Non-pigmented ciliary epithelial cell (primary cell): Measurements from ENCODE around the gene OR5P2.
"Not testable (repeated sequence)": the region's sequence is repeated elsewhere in the genome, so short reads cannot be mapped to it uniquely, and the experiment has no call there.

ENCODE experiments used
- DNase-seq: peaks from one replicate; pipeline ENCODE4 v3.0.0-alpha.2; 2010; ENCODE audit warnings: low read depth

Gene OR5P2

GRCh38 chr11:7796842-7797241, at the start of gene OR5P2:
OR5P2 (minus strand) TSS chr11:7796942; CDS start chr11:7796942, 0 bp downstream.
- DNase-seq, result no peak

GRCh38 chr11:7846003-7846402, 49.3 kb upstream of the OR5P2 start:
- no peak for DNase-seq

GRCh38 chr11:7844986-7845385, 48.2 kb upstream of the OR5P2 start:
- no peak for DNase-seq

GRCh38 chr11:7844521-7844920, 47.8 kb upstream of the OR5P2 start:
- no peak for DNase-seq

GRCh38 chr11:7840578-7840977, 43.8 kb upstream of the OR5P2 start:
- DNase-seq, result no peak

GRCh38 chr11:7833527-7833926, 36.8 kb upstream of the OR5P2 start:
- DNase-seq, result no peak

- no peak for DNase-seq
Measured at GRCh38 chr11:7830740-7831139, 34.0 kb upstream of the OR5P2 start, which contains the start of gene OR5P3. OR5P3 (minus strand) TSS chr11:7830840.

GRCh38 chr11:7826324-7826723, 29.6 kb upstream of the OR5P2 start:
- no peak for DNase-seq

GRCh38 chr11:7820417-7820816, 23.7 kb upstream of the OR5P2 start:
- not testable (repeated sequence) for DNase-seq

GRCh38 chr11:7814897-7815296, 18.2 kb upstream of the OR5P2 start:
- not testable (repeated sequence) for DNase-seq

- not testable (repeated sequence) for DNase-seq
Measured at GRCh38 chr11:7810301-7810700, 13.6 kb upstream of the OR5P2 start.

- DNase-seq, result no peak
Measured at GRCh38 chr11:7793233-7793632, 3.5 kb downstream of the OR5P2 start.

GRCh38 chr11:7787239-7787638, 9.5 kb downstream of the OR5P2 start:
- no peak for DNase-seq

GRCh38 chr11:7775689-7776088, 21.1 kb downstream of the OR5P2 start:
- DNase-seq, result no peak

GRCh38 chr11:7764301-7764700, 32.4 kb downstream of the OR5P2 start:
- not testable (repeated sequence) for DNase-seq

GRCh38 chr11:7759010-7759409, 37.7 kb downstream of the OR5P2 start:
- DNase-seq, result no peak

- DNase-seq, result no peak
Measured at GRCh38 chr11:7749456-7749855, 47.3 kb downstream of the OR5P2 start.
